LHCN-M2 (cell line): ENCODE results near the gene HERC5. TPM values are rescaled to one million over a fixed set of nuclear protein-coding genes. Genes with fewer than 3 reads are reported as not detected.
"Not testable (repeated sequence)": the region's sequence is repeated elsewhere in the genome, so short reads cannot be mapped to it uniquely, and the experiment has no call there.

Experiments
- DNase-seq: peaks from one replicate; pipeline ENCODE4 v3.0.0-alpha.2; 2012; ENCODE audit warnings: low read depth
- total RNA-seq: library from RNA; depleted of rRNA; stranded (reverse); fragments of >200 nt; gene quantifications from 2 replicates; pipeline ENCODE4 v1.2.3, GENCODE V29; 2014

The HERC5 gene
- total RNA-seq, 1 experiment from 2014 or later, result 3.3 TPM

DNA sequence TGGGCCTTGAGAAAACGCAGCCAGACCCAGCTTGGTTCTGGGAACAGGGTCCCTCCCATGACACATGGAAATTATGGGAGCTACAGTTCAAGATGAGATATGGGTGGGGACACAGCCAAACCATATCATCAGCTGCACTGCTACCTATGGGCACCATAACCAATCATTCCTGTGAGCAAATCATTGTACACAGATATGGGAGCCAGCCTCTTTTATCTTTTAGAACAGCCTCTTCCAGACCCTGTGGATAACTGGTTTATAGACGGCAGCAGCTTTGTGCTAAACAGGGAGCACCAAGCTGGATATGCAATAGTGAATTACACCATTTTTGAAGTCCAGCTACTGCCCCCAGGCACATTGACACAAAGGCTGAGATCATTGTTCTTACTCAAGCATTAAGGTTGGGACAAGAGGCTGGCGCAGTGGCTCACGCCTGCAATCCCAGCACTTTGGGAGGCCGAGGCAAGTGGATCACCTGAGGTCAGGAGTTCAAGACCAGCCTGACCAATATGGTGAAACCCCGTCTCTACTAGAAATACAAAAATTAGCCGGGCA, 8.6 kb upstream of the HERC5 start:
- not testable (repeated sequence) for DNase-seq

DNA sequence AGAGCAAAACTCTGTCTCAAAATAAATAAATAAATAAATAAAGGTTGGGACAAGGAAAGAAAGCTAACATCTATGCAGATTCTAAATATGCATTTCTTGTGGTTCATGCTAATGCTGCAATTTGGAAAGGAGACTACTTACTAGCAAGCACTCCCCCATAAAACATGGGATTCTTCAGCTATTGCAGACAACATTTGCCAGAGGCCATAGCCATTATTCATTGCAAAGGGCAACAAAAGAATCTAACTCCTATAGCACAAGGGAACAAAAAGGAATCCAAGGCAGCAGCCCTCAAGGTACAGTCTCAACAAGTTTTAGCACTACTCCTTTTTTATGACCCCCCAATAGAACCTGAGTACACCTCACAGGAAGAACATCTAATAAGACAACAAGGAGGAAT, 8.0 kb upstream of the HERC5 start:
- no peak for DNase-seq

DNA sequence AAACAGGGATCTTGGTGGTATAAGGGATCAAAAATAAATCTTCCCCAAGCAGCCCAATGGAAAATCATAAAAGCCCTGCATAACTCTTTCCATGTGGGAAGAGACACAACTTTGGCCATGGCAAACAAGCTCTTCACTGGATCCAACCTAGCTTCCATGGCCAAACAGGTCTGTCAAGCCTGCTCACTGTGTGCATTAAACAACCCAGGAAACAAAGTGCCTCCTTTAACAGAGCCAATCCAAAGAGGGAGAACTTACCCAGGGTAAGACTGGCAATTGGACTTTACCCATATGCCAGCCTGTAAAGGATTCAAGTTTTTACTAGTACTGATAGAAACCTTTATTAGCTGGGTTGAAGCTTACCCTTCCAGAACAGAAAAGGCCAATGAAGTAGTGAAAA, 7.6 kb upstream of the HERC5 start:
- no peak for DNase-seq

DNA sequence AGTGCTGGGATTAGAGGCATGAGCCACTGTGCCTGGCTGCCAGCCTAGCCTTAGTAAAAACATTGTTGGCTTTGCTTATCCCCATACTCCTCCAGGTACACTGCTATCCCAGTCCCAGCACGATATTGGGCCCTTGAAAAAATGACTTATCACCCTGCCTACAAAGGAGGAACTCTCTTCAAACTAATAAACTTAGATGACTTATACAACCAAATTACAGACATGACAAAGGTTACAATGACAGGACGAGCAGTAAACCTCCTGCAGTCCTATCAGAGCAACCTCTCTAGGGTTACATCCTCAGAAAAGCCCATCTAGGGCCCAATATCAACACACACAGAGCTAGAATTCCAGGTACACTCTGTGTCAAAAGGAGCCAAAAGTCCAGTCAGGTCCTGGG, 5.7 kb upstream of the HERC5 start:
- no peak for DNase-seq

DNA sequence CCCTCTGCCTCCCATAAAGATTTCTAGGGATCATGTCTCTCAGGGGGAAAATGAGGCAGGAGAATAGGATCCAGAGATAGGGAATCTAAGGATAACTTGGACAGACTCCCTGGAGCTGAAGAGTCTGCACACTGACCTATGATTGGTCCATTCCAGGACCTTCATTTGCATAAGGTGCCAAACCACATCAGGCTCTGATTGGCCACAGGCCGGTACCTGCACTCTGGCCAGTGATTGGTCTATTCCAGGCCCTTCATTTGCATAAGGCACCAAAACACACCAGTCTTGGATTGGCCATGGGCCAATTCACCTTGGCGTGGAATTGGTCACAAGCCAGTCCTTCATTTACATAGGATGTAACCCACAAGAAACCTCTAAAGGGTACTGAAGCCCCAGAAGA, 4.0 kb upstream of the HERC5 start:
- DNase-seq, result no peak

DNA sequence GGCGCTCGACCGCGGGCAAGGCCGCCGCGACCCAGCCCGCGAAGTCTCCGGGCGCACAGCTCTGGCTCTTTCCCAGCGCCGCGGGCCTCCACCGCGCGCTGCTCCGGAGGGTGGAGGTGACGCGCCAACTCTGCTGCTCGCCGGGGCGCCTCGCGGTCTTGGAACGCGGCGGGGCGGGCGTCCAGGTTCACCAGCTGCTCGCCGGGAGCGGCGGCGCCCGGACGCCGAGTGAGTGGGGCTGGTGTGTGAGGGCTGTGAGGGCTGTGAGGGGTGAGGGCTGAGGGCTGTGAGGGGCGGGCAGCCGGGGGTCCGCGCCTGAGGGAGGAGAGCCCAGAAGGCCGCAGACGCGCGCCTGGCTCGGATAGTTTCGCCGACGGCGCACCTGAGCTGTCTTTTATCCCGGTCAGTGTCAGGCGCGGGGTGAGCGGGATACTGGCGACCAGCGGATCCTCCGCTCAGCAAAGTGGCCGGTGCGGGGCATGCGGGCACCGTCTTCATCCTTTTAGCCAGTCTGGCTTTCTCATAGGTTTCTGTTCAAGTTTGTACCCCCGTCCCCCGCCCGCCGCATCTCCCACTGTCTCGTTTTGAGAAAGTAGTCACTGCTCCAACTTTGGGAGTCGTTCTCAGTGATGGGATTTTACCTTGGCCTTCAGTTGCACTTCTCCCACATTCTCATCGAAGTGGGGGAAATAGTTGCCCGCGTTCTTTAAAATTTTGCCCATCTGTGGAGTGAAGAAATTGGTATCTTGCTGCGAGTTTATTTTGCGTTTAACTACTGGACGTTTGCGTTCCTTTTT, 586 bp downstream of the HERC5 start:
- DNase-seq, result no peak

DNA sequence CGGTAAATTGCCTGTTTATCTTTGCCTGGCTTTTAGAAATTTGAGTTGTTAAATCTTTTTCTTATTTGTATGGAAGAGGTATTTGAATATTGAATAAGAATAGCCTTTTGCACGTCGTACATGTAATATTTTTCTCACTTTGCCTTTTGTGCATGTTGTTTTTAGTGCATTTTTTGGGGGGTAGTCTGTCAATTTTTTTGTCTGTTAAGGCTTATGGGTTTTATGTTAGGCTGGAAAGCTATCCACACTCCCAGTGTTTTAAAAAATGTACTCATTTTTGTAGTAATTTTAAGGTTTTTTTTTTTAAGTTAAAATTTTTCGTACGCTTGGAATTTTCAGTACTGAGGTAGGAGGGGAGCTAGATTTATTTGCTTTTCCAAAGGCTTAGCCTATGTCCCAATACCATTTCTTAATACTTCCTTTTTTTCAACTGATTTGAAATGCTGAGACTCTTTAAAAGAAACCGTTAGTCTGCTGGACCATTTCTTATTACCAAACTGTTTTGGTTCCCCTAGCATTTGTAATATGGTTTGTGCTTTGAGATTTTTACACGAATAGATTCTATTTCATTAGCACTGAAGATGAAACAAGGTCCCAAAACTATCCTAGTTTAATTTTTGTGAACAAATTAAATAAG, 1.3 kb downstream of the HERC5 start:
- DNase-seq, result no peak

DNA sequence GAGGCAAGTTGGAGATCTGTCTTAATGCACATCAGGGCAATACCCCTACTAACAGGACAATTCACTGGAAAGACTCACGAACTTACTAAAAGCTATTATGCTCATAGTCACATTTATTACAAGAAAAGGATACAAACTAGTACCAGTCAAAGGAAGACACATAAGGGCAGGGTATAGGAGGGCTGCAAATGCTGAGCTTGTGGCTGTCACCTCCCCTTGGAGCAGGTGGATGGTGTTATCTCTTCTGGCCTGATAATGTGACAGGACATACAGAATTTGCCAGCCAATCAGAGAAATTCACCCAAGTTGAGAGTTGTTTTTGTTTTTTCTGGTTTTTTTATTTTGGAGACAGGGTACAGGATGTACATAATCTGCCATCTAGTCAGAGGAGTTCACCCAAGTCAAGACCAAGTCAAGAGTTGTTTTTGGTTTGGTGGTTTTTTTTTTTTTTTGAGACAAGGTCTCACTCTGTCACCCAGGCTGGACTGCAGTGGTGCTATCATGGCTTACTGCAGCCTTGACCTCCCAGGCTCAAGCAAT, 8.8 kb downstream of the HERC5 start:
- DNase-seq, result no peak

DNA sequence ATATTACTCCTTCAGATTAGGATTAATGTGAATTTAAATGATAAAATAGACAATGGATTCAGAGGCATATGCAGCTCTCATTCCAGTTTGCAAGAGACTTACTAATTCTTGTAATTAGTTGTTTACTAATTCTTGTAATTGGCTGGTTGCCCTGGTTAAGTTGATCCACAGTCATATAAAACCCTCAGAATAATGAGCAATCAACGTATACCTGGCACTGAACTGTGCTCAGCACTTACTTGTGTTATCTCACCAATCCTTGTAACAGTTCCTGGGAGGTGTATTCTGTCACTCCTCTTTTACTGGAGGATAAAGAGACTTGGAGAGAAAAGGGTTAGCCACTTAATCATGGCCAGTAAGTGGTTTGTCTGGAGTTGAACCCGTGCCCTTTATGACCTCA, 10.5 kb downstream of the HERC5 start:
- no peak for DNase-seq

DNA sequence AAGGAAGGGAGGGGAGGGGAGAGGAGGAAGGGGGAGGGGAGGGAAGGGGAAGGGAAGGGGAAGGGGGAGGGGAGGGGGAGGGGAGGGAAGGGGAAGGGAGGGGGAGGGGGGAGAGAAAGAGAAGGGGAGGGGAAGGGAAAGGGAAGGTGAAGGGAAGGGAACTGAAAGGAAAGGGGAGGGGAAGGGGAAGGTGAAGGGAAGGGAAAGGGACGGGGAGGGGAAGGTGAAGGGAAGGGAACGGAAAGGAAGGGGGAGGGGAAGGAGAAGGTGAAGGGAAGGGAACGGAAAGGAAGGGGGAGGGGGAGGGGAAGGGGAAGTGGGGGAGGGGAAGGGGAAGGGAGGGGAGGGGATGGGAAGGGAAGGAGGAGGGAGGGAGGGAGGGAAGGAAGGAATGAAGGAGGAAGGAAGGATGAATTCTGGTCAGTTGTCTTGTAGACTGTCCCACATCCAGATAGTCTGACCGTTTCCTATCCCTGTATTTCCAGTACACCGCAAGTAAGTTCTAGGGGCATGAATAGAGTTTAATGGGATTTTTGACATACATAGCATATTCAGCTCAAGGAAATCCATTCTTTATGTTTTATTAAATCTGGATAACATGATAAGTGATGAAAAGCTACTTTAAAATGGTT, 20.4 kb downstream of the HERC5 start:
- DNase-seq, result no peak

DNA sequence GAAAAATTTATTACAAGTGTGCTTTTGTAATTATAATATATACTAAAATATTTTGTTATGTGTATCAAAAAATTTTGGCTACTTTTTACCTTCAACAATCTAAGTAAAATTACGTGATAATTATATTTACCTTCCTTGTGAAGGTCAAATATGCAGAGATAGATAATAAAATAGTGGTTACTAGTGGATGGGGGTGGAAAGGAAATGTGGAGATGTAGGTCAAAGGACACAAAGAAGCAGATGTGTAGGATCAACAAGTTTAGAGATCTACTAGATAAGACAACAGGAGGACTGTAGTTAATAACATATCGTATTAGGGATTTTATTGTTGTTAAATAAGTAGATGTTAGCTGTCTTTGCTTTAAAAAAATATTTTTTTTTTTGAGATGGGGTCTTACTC, 21.3 kb downstream of the HERC5 start:
- DNase-seq, result no peak

DNA sequence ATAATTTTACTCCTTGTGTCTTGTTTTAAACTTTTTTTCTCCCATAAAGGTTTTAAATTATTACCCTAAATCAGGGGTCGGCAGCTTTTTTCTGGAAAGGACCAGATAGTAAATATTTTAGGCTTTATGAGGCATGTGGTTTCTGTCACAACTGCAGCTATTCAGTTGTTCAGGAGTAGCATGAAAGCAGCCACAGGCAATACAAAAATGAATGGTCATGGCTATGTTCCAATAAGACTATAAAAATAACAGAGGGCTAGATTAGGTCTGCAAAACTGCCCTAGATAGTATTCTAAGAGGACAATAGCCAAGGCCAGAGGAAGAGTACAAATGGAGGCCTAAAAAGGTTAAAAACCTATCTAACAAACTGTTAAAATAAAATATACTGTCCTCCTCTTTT, 24.6 kb downstream of the HERC5 start:
- DNase-seq, result peak; percentile 10

DNA sequence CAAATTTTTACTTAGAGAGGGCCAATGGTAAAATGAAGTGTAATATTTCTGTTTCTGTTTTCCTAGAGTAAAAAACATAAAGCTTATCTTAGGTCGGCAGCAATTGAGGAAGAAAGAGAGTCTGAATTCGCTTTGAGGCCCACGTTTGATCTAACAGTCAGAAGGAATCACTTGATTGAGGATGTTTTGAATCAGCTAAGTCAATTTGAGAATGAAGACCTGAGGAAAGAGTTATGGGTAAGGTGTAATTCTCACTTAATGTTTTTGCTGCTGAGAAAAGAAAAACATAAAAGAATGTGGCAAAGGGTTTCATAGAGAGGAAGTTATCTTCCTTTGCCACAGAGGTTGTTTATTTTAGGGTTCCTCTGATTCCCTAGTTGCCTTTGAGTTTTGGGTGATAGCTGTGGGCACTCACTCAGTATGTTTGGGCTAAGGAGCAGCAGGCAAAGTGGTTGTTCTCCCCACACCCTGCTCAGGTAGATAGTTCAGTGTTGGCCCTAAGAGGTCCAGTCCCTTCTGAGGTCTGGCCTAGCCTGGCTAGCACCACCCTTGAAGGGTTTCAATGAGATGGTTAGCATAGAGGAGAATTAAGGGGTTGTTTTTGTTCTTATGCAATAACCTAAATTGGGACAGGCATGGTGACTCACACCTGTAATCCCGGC, 32.3 kb downstream of the HERC5 start:
- DNase-seq, result no peak

DNA sequence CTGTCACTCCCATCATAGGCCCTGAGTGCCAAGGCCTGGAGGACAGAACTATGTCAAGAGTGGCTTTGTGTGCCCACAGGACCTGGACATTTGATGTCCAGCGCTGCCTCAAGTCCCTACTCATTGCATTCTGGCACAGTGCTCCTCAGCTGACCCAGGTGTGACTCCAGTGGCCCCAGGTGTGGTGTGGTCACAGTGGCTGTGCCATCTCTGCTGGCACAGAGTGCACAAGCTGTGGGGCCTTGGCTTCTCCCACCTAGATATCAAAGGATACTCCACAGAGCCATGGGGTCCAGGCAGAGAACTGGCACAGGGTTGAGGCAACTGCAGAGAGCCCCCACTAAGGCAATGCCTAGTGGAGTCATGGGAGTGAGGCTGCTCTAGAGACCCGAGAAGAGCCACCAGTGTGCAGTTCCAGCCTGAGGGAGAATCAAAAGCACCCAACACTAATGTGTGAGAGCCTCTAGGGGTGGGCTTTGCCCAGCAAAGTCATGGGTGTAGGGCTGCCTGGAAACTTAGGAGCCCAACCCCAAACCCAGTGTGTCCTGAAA, 41.0 kb downstream of the HERC5 start:
- no peak for DNase-seq

DNA sequence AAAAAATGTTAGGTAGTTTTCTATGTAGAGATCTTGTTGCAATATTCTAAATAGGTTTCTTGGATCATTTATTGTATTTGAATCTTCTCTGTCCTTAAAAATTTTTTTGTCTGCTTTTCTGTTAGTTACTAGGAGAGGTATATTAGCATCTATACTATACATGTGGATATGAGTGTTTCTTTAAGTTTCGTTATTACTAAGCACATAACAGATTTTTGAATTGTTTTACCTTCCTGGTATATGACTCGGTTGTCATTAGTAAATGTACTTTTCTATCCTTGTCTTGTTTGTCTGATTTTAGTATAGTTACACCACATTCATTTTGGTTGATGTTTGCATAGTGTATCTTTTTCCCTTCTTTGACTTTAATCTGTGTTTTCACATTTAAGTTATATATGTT, 46.4 kb downstream of the HERC5 start:
- DNase-seq, result no peak

DNA sequence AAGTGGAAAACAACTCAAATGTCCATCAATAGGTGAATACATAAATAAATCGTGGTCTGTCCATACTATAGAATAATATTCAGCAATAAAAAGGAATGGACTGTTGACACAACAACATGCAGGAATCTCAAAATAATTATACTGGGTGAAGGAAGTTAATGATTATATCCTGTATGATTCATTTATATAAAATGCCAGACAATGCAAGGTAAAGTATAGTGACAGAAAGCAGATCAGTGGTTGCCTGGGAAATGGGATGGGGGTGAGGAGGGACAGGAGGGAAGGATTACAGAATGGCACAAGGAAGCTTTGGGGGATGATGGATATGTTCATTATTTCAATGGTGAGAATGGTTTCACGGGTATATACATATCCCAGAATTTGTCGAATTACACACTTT, 54.3 kb downstream of the HERC5 start:
- DNase-seq, result no peak

DNA sequence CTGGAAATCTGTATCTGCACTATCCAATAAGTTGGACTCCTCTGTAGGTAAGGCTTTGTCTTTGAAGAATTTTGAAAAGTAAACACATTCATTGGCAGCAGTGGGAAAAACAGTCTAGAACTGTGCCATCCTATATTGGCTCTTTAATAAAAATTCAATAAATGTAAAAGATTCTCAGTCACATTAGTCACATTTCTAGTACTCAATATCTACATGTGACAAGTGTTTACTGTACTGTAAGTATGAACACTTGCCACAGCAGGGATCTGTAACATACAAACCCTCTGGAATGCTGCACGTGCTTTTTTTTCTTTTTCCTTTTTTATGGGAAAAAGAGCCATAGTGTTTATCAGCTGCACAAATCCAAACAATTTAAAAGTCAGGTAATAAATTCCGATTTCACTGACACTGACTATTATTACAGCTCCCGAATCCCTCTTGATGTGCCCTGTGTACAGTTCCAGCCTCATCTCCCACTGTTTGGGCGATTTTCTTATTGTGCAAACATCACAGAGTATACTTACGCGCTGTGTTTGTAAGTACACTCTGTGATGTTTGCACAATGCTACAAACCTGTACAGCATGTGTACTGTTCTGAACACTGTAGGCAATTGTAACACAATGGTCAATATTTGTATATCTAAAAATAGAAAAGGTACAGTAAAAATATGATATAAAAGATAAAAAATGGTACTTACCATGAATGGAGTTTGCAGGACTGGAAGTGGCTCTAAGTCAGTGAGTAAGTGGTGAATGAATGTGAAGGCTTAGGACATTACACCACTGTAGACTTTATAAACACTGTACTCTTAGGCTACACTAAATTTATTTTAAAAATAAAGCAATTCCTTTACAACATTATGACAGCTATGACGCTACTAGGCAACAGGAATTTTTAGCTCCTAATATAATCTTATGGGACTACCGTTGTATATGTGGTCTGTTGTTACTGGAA, 57.9 kb downstream of the HERC5 start:
- DNase-seq, result no peak

DNA sequence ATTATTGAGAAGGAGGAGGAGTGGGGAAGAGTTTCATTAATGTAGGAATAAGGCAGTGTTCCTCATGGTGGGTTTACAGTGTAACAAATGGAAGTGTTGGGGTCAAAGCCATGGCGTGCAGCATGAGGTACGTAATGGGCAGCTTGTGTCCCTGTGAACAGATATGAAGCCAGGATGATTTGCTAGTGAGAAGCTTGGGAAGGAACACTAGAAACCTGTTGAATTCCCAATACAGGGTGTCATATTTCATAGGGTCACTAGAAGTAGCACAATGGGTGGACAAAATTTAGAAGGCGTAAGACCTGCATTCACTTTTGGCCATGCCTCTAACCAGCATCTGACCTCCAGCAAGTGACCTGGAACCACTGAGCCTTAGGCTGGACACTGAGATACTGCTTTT, 59.8 kb downstream of the HERC5 start:
- DNase-seq, result no peak

DNA sequence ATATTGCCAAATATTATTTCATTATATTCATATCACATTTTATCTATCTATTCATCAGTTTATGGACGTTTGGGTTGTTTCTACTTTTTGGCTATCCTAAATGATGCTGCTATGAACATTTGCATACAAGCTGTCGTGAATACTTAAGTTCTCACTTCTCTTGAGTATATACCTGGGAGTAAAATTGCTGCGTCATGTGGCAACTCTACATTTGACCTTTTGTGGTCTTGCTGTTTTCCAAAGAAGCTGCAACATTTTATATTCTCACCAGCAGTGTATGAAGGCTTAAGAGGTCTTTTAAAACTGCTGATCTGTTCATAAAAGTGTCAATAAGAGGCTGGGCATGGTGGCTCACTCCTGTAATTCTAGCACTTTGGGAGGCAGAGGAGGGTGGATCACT, 60.9 kb downstream of the HERC5 start:
- DNase-seq, result no peak

DNA sequence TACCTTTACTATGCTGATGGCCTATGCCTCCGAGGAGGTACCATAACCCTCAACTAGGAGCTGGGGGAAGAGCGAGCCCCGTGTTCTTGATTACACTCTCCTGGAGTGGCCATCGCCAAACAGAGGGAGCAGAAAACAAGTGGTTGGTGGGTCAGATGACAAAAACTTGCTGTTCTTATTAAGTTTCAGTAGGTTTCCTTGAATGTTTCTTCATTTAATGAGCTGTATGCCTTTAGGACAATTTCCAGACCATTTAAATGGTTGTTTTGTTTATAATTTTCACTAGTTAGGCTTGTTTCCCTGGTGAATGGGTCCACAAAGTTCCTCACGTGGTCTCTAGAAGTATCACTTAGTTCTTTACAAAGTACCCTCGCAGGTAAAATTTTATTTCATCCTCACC, 62.0 kb downstream of the HERC5 start:
- no peak for DNase-seq
